ENCODE data around the gene PLCH2.
"Not testable (repeated sequence)": the region's sequence is repeated elsewhere in the genome, so short reads cannot be mapped to it uniquely, and the experiment has no call there.

The PLCH2 gene

DNA sequence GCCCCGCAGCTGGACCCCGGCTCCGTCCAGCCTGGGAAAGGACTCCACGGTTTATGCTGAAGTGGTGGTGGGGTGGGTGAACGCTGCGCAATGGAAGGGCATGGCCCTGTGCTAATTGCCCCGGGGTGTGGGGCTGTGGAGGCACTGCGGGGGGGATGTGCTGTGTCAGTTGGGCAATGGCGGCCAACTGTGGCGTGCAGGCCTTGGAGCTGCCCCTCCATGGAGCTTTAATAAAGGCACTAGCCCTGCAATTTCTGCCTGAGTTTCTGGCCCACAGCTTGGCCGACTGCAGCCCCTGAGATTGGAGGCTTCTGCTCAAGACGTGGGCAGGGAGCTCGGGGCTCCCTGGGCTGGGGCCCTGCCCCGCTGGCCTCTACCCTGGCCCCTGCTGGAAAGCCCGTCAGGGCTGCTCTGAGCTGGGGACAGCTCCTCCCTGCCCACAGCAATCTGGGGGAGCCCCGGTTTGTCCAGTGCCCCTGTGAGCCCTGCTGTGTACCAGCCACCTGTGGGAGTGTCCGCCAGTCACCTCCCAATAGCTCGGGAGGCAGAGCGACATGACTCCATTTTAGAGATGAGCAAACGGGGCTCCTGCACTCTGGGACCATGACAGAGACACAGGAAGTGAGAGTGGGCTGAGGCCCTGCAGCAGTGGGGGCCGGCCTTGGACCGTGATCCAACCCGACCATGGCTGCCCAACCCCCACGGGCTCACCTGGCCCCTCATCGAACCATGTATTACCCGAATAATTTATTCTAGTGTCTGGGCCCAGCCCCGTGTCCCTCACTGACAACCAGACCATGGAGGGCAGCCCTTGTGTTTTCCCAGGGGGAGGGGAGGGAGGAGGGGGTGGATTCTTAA lies 71.3 kb downstream of the PLCH2 start:
- peaks cover 3% of the 10 kb centered on the region for H3K27me3 ChIP-seq (ENCODE audit: control insufficient read depth, insufficient read depth, low read length)
- no peaks in the 10 kb centered on the region for H3K36me3 ChIP-seq (ENCODE audit: control insufficient read depth, insufficient read depth, low read length)
- H3K9ac ChIP-seq (ENCODE audit: low read depth, low read length): peak overlapping the region; percentile 47
- H3K4me1 ChIP-seq (ENCODE audit: control insufficient read depth, insufficient read depth, low read length): peaks cover 4% of the 10 kb centered on the region
- H3K9me3 ChIP-seq (ENCODE audit: control insufficient read depth, insufficient read depth, low read length): no peaks in the 10 kb centered on the region
- H3K4me3 ChIP-seq (ENCODE audit: low read depth, low read length): peak overlapping the region; percentile 67

DNA sequence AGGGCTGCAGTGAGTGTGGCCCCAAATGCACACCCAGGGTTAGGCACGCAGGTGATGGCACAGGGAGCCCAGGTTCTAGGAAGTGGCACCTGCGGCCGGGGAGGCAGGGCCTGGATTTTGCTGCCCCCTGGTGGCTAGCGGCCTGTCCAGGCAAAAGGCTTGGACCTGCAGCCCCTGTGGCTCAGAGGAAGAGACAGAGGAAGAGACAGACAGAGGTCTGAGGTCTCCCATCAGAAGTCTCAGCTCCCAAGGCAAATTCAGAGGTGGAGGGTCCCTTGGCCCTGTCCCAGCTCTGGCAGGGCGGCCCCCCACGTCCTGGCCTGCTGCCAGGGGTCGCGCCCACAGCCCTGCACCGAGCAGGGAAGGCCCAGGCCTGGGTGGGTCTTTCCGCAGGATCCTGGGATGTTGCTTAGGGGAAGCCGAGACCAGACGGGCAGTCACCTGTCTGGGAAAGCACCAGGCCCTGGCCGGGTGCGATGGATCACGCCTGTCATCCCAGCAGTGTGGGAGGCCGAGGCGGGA lies 72.0 kb downstream of the PLCH2 start:
- Histone ChIP-seq H3K36me3 (ENCODE audit: control insufficient read depth, insufficient read depth, low read length) (no peaks in the 10 kb centered on the region), H3K9ac (ENCODE audit: low read depth, low read length) (no peak overlapping the region), H3K27me3 (ENCODE audit: control insufficient read depth, insufficient read depth, low read length) (peaks cover 3% of the 10 kb centered on the region), H3K4me3 (ENCODE audit: low read depth, low read length) (peak overlapping the region; percentile 67), H3K4me1 (ENCODE audit: control insufficient read depth, insufficient read depth, low read length) (peaks cover 4% of the 10 kb centered on the region), H3K9me3 (ENCODE audit: control insufficient read depth, insufficient read depth, low read length) (no peaks in the 10 kb centered on the region)

DNA sequence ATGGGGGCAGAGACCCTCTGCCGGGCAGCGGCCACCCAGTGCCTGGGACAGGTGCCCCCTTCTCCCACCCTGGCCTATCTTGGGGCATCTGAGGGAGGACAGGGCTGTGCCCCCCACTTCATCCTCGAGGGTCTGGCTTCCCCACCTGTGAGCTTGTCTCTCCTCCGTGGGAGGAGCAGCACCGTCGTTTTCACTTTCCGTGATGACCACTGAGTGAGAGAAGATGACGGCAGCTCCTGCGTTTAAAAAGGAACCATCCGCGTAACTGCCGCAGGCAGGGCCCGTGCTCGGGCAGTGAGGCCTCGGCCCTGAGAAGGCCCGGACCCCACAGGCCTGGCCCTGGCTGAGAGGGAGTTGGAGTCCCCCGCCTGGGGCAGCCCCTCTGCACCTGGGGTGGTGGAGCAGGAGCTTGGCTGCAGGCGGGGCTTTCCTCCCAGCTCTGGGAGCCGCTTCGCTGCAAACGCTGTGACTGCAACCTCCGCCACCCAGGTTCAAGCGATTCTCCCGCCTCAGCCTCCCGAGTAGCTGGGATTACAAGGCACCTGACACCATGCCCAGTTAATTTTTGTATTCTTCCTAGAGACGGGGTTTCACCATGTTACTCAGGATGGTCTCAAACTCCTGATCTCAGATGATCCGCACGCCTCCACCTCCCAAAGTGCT lies 73.4 kb downstream of the PLCH2 start:
- H3K9ac ChIP-seq (ENCODE audit: low read depth, low read length); H3K4me1 ChIP-seq (ENCODE audit: control insufficient read depth, insufficient read depth, low read length); H3K4me3 ChIP-seq (ENCODE audit: low read depth, low read length); H3K27me3 ChIP-seq (ENCODE audit: control insufficient read depth, insufficient read depth, low read length); H3K9me3 ChIP-seq (ENCODE audit: control insufficient read depth, insufficient read depth, low read length); H3K36me3 ChIP-seq (ENCODE audit: control insufficient read depth, insufficient read depth, low read length): not testable (repeated sequence)

DNA sequence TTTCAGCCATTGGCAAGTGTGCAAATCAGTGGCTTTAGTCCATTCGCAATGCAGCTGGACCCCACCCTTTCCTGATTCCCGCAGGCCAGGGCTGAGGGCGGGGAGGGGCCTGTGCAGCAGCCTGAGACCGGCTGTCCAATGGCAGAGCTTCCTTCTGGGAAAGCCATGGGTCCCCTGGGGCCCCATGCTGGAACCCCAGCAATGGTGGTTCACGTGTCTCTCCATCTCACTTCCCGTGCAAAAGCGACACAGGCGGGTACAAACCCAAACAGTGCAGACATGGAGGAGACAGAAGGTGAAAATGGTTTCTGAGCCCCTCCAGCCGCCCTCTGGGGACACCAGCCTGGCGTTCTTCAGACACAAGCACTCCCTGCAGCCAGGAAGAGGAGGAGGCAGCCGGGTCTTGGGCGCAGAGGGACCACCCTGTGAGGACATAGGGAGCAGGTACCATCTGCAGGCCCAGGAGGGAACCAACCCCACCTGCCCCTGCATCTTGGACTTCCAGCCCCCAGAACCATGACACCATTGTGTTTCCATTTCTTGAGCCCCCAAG lies 74.3 kb downstream of the PLCH2 start:
- H3K36me3 ChIP-seq (ENCODE audit: control insufficient read depth, insufficient read depth, low read length); H3K27me3 ChIP-seq (ENCODE audit: control insufficient read depth, insufficient read depth, low read length); H3K4me1 ChIP-seq (ENCODE audit: control insufficient read depth, insufficient read depth, low read length); H3K9me3 ChIP-seq (ENCODE audit: control insufficient read depth, insufficient read depth, low read length); H3K4me3 ChIP-seq (ENCODE audit: low read depth, low read length); H3K9ac ChIP-seq (ENCODE audit: low read depth, low read length): not testable (repeated sequence)

DNA sequence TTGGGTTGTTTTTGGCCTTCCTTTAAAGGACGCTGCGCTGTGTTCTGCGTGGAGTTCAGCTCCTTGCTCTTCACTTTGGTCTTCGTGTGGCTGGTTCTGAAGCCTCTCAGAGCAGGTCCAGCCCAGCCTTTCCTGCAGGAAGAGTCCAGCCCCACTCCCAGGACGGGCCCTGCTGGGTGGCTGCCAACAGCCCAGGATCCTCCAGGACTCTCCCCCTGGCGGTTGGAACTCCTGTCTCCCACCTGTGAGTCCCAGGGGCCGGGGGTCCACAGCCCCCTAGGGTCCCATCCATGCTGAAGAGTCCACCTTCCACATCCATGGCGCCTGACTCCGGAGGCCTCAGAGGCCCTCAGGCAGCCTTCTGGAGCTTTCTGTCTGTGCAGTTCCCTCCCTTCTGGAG lies 75.5 kb downstream of the PLCH2 start:
- not testable (repeated sequence) for H3K9me3 ChIP-seq (ENCODE audit: control insufficient read depth, insufficient read depth, low read length); H3K4me1 ChIP-seq (ENCODE audit: control insufficient read depth, insufficient read depth, low read length); H3K36me3 ChIP-seq (ENCODE audit: control insufficient read depth, insufficient read depth, low read length); H3K27me3 ChIP-seq (ENCODE audit: control insufficient read depth, insufficient read depth, low read length); H3K4me3 ChIP-seq (ENCODE audit: low read depth, low read length); H3K9ac ChIP-seq (ENCODE audit: low read depth, low read length)

DNA sequence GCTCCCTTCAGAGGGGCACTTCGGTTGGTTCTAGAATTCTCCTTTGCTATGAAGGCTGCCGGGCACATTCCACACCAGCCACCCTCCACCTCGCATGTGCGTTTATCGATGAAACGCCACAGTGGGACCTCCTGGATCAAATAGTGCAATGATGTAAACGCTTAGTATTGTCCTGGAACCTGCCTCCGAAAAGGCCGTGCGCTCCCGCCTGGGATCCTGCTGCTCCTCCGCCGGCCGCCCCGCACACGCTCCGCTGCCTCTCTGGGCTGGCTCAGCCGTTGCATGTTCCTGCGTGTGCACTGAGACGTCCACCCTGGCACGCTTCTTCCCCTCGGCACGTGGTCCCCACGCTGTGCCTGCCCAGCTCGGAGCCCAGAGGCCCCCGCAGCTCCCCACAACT lies 76.1 kb downstream of the PLCH2 start:
- H3K4me1 ChIP-seq (ENCODE audit: control insufficient read depth, insufficient read depth, low read length): no peaks in the 10 kb centered on the region
- no peak overlapping the region for H3K9ac ChIP-seq (ENCODE audit: low read depth, low read length)
- H3K4me3 ChIP-seq (ENCODE audit: low read depth, low read length): no peak overlapping the region
- H3K9me3 ChIP-seq (ENCODE audit: control insufficient read depth, insufficient read depth, low read length): no peaks in the 10 kb centered on the region
- no peaks in the 10 kb centered on the region for H3K36me3 ChIP-seq (ENCODE audit: control insufficient read depth, insufficient read depth, low read length)
- no peaks in the 10 kb centered on the region for H3K27me3 ChIP-seq (ENCODE audit: control insufficient read depth, insufficient read depth, low read length)

DNA sequence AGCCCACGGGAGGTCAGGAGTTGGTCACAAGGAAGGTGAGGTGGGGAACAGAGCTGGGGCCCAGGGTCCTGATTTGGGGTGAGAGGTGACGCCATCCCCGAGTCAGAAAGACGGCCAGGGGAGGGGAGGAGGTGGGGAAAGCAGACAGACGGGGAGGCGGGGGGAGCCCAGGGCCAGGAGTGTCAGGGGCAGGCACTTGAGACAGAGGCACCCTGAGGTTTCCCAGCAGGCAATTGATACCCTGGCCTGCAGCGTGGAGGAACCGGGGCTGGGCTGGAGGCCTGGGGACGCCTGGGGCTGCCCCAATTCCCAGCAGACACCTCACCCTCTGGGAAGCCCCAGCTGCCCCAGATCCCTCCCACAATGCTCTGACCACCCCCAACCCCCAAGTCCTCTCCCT lies 77.0 kb downstream of the PLCH2 start:
- not testable (repeated sequence) for H3K36me3 ChIP-seq (ENCODE audit: control insufficient read depth, insufficient read depth, low read length); H3K9me3 ChIP-seq (ENCODE audit: control insufficient read depth, insufficient read depth, low read length); H3K9ac ChIP-seq (ENCODE audit: low read depth, low read length); H3K27me3 ChIP-seq (ENCODE audit: control insufficient read depth, insufficient read depth, low read length); H3K4me3 ChIP-seq (ENCODE audit: low read depth, low read length); H3K4me1 ChIP-seq (ENCODE audit: control insufficient read depth, insufficient read depth, low read length)

DNA sequence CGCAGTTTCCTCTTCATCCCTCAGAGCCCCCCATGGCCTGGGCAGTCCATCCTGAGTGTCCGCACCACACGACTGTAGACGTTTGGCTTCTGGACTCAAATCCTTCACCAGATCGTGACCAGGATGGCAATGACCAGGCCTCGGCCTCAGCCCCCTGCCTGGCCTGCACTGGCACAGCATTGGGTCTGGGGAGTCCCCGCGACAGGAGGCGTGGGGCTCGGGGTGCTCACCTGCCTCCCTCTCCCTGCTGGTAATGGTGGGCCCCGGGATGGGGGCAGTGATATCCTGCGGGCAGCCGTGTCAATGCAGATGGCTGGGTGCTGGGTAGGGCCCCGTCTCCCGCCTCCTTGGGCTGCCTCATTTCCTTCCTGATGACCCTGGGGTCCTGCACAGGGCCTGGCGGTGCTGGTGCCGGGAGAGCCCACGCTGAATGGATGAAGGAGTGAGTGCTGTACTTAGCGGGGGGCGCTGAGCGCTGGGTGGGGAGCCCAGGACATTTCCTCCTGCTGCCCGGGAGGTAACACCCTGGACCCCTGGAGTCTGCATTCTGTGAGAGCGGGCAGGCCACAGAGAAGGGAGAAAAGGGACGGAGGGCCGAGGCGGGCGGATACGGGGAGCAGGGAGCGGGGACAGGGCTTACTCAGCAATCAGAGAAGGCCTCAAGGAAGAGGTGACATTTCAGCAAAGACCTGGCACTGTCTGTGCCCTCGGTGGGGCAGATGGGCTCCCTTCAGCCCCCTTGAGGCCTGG lies 78.0 kb downstream of the PLCH2 start:
- H3K4me3 ChIP-seq (ENCODE audit: low read depth, low read length): no peak overlapping the region
- H3K27me3 ChIP-seq (ENCODE audit: control insufficient read depth, insufficient read depth, low read length): no peaks in the 10 kb centered on the region
- no peak overlapping the region for H3K9ac ChIP-seq (ENCODE audit: low read depth, low read length)
- no peaks in the 10 kb centered on the region for H3K4me1 ChIP-seq (ENCODE audit: control insufficient read depth, insufficient read depth, low read length)
- no peaks in the 10 kb centered on the region for H3K9me3 ChIP-seq (ENCODE audit: control insufficient read depth, insufficient read depth, low read length)
- H3K36me3 ChIP-seq (ENCODE audit: control insufficient read depth, insufficient read depth, low read length): no peaks in the 10 kb centered on the region

DNA sequence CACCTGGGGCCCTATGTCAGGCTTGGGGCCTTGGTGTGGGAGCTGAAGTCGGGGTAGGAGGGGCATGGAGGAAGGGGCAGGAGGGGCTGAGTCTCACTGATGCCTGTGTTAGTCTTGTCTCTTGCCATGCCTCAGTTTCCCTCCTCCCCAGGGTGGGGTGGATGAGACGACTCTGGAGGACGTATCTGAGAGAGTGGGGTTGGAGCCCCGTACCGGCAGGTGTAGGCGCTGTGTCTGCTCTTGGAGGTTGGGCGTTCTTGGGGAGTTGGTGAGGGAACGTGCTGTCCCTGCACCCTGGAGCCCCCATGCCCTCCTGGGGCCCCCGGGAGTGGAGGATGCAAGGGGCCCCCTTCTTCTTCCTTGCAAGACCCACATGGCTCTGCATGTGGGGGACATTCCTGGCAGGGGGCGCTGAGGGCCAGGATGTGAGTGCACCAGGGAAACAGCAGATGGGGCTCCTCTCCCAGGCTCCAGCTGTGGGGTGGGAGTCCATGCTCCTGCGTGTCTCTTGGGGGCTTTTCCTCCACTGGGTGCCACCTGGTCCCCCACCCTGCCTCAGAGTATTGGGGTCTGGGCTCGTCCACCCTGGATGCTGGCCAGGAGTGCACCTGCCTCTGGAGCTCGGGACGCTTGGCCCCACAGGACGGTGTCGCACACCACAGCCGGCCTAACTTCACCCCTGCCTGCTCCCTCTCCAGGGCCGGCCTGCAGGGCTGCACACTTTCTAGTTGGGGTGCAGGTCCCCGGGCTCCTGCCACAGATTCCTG lies 78.7 kb downstream of the PLCH2 start:
- Histone ChIP-seq H3K4me1 (ENCODE audit: control insufficient read depth, insufficient read depth, low read length) (no peaks in the 10 kb centered on the region), H3K4me3 (ENCODE audit: low read depth, low read length) (no peak overlapping the region), H3K27me3 (ENCODE audit: control insufficient read depth, insufficient read depth, low read length) (no peaks in the 10 kb centered on the region), H3K9me3 (ENCODE audit: control insufficient read depth, insufficient read depth, low read length) (no peaks in the 10 kb centered on the region), H3K36me3 (ENCODE audit: control insufficient read depth, insufficient read depth, low read length) (no peaks in the 10 kb centered on the region), H3K9ac (ENCODE audit: low read depth, low read length) (no peak overlapping the region)

All from iPS-15b (cell line).